ENCODE data around the gene PIGV.
"Not testable (repeated sequence)": the region's sequence is repeated elsewhere in the genome, so short reads cannot be mapped to it uniquely, and the experiment has no call there.

Gene PIGV

DNA sequence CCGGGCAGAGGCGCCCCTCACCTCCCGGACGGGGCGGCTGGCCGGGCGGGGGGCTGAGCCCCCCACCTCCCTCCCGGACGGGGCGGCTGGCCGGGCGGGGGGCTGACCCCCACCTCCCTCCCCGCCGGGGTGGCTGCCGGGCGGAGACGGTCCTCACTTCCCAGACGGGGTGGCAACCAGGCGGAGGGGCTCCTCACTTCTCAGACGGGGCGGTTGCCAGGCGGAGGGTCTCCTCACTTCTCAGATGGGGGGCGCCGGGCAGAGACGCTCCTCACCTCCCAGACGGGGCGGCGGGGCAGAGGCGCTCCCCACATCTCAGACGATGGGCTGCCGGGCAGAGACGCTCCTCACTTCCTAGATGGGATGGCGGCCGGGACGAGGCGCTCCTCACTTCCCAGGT, 16.2 kb downstream of the PIGV start:
- not testable (repeated sequence) for H3K9ac ChIP-seq (ENCODE audit: low read depth, low read length); H3K4me3 ChIP-seq (ENCODE audit: low read length); H3K4me2 ChIP-seq (ENCODE audit: low read length); H3K36me3 ChIP-seq (ENCODE audit: insufficient read depth, low read length); H3K27me3 ChIP-seq (ENCODE audit: control insufficient read depth, insufficient read depth, low read length); H3K9me3 ChIP-seq (replicated peaks; ENCODE audit: low read length)
- peaks cover 17% of the 10 kb centered on the region for H3K4me1 ChIP-seq (ENCODE audit: control insufficient read depth, insufficient read depth, low read length)

DNA sequence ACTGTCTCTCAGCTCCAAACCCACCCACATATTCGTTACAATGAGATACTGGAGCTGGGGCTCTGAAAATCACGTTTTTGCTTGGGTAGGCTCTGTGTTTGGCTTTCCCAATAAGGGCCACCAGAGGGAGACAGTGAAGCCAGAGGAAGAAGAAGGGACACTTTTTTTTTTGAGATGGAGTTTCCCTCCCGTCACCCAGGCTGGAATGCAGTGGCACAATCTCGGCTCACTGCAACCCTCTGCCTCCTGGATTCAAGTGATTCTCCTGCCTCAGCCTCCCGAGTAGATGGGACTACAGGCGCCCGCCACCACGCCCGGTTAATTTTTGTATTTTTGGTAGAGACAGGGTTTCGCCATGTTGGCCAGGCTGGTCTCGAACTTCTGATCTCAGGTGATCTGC, 22.4 kb downstream of the PIGV start:
- H3K9me3 ChIP-seq (replicated peaks; ENCODE audit: low read length); H3K4me1 ChIP-seq (ENCODE audit: control insufficient read depth, insufficient read depth, low read length); H3K4me2 ChIP-seq (ENCODE audit: low read length); H3K4me3 ChIP-seq (ENCODE audit: low read length); H3K36me3 ChIP-seq (ENCODE audit: insufficient read depth, low read length); H3K27me3 ChIP-seq (ENCODE audit: control insufficient read depth, insufficient read depth, low read length); H3K9ac ChIP-seq (ENCODE audit: low read depth, low read length): not testable (repeated sequence)

DNA sequence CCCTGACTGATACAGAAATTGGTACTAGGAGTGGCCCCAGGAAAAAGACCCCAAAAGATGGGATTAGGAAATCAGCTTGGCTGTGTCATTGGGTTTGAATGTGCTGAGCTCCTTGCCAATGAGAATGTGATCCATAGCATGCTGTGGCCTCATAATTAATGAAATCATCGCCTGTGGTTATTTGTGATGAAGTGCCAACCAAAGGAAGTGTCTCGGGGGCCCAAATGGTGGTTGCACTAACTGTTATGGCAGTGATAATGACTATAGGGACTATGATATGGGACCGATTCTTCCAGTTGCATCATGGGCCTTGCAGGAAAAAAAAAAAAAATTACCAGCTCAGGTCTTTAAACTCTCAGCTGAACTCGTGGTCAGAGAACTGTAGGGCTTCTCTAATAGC, 23.3 kb downstream of the PIGV start:
- no peak overlapping the region for H3K9ac ChIP-seq (ENCODE audit: low read depth, low read length)
- H3K36me3 ChIP-seq (ENCODE audit: insufficient read depth, low read length): no peaks in the 10 kb centered on the region
- no peak overlapping the region for H3K4me2 ChIP-seq (ENCODE audit: low read length)
- no peak overlapping the region for H3K4me3 ChIP-seq (ENCODE audit: low read length)
- no peaks in the 10 kb centered on the region for H3K27me3 ChIP-seq (ENCODE audit: control insufficient read depth, insufficient read depth, low read length)
- no peaks in the 10 kb centered on the region for H3K4me1 ChIP-seq (ENCODE audit: control insufficient read depth, insufficient read depth, low read length)
- no peaks in the 10 kb centered on the region for H3K9me3 ChIP-seq (replicated peaks; ENCODE audit: low read length)

DNA sequence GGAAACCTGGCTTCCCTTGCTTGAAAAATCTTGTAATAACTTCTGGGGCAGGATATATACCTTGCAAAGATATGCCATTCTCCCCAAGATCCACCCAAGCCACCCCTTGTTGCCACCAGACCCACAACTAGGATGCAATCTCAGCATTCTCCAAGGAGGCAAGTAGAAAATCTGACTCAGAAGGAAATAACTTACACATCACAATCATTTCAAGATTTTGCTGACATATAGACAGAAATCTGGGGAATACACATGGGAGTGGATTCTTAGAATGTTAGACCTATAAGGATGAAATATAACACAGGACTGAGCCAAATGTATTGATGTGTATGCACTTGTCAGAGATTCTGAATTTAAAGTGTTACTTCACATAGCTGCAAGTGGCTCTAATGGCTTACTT, 24.0 kb downstream of the PIGV start:
- Histone ChIP-seq H3K4me2 (ENCODE audit: low read length) (no peak overlapping the region), H3K27me3 (ENCODE audit: control insufficient read depth, insufficient read depth, low read length) (no peaks in the 10 kb centered on the region), H3K36me3 (ENCODE audit: insufficient read depth, low read length) (no peaks in the 10 kb centered on the region), H3K9me3 (replicated peaks; ENCODE audit: low read length) (no peaks in the 10 kb centered on the region), H3K9ac (ENCODE audit: low read depth, low read length) (no peak overlapping the region), H3K4me3 (ENCODE audit: low read length) (no peak overlapping the region), H3K4me1 (ENCODE audit: control insufficient read depth, insufficient read depth, low read length) (no peaks in the 10 kb centered on the region)

DNA sequence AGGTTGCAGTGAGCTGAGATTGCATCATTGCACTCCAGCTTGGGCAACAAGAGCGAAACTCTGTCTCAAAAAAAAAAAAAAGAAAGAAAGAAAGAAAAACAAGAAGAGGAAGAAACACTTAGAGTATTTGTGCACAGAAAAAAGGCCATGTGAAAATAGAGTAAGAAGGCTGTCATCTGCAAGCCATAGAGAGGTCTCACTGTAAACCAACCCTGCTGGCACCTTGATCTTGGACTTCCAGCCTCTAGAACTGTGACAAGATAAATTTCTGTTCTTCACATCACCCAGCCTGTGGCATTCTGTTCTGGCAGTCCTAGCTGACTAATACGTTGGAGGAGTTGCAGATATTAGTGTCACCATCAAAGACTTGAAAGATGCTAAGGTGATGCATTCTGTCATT, 26.6 kb downstream of the PIGV start:
- Histone ChIP-seq H3K27me3 (ENCODE audit: control insufficient read depth, insufficient read depth, low read length) (no peaks in the 10 kb centered on the region), H3K9ac (ENCODE audit: low read depth, low read length) (no peak overlapping the region), H3K4me1 (ENCODE audit: control insufficient read depth, insufficient read depth, low read length) (no peaks in the 10 kb centered on the region), H3K9me3 (replicated peaks; ENCODE audit: low read length) (no peaks in the 10 kb centered on the region), H3K4me2 (ENCODE audit: low read length) (no peak overlapping the region), H3K4me3 (ENCODE audit: low read length) (no peak overlapping the region), H3K36me3 (ENCODE audit: insufficient read depth, low read length) (no peaks in the 10 kb centered on the region)

DNA sequence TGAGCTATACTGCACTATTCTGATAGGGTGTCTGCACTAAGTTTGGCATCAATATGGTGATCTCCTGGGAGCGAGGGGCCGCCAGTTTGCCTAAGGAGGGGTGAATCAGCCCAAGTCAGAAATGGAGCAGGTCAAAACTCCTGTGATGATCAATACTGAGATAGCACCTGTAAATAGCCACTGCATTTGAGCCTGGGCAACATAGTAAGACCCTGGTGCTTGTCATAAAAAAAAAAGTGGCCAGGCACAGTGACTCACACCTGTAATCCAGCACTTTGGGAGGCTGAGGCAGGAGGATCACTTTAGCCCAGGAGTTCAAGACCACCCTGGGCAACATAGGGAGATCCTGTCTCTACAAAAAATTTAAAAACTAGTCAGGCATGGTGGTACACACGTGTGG, 27.1 kb downstream of the PIGV start:
- no peak overlapping the region for H3K4me3 ChIP-seq (ENCODE audit: low read length)
- H3K9me3 ChIP-seq (replicated peaks; ENCODE audit: low read length): no peaks in the 10 kb centered on the region
- no peak overlapping the region for H3K9ac ChIP-seq (ENCODE audit: low read depth, low read length)
- no peaks in the 10 kb centered on the region for H3K27me3 ChIP-seq (ENCODE audit: control insufficient read depth, insufficient read depth, low read length)
- H3K4me2 ChIP-seq (ENCODE audit: low read length): no peak overlapping the region
- H3K36me3 ChIP-seq (ENCODE audit: insufficient read depth, low read length): no peaks in the 10 kb centered on the region
- no peaks in the 10 kb centered on the region for H3K4me1 ChIP-seq (ENCODE audit: control insufficient read depth, insufficient read depth, low read length)

DNA sequence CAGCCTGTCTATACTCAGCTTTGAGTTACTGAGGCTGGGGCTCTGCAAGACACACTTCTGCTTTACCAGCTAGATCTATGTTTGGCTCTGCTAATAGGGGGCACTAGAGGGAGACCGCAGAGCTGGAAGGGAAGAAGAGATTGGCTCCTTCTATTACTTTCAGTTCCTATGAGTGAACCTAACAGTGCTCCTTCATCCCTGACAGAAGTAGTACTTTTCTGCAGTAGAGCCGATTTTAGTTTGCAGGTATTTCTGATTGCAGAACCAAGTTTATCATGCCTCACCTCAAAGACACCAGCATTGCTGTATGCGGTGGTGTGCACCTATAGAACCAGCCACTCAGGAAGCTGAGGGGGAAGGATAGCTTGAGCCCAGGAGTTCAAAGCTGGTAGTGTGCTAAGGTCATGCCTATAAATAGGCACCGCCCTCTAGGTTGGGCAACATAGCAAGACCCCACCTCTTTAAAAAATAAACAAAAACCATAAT, 33.1 kb downstream of the PIGV start:
- Histone ChIP-seq H3K9ac (ENCODE audit: low read depth, low read length) (no peak overlapping the region), H3K36me3 (ENCODE audit: insufficient read depth, low read length) (no peaks in the 10 kb centered on the region), H3K4me2 (ENCODE audit: low read length) (no peak overlapping the region), H3K4me1 (ENCODE audit: control insufficient read depth, insufficient read depth, low read length) (peaks cover under 1% of the 10 kb centered on the region), H3K4me3 (ENCODE audit: low read length) (no peak overlapping the region), H3K27me3 (ENCODE audit: control insufficient read depth, insufficient read depth, low read length) (no peaks in the 10 kb centered on the region), H3K9me3 (replicated peaks; ENCODE audit: low read length) (no peaks in the 10 kb centered on the region)

DNA sequence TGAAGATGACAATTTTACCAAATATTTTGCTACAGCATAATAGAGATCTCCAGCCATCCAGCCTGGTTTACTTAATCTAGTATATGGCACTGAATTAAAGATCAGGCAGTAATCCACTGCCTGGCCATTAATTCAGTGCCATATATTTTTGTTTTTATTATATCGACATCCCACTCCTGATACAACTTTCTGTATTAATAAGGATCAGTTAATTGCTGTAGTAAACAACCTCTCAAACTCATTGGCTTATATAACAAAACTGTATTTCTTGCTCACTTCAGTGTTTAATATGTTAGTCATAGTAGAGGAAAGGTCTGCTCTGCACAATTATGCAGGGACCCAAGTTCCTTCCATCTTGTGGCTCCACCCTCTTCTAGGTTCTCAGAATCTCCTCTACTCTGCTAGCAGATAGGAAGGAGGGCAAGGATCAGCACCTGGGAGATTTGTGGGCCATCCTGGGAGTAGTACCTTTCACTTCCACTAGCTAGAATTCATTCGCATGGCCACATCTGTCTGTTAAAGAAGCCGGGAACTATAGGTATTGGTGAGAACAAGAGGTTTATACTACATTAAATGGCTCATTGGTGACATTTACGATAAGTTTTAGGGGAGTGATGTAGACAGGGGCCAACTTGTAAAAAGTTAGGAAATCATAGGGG, 35.1 kb downstream of the PIGV start:
- Histone ChIP-seq H3K4me1 (ENCODE audit: control insufficient read depth, insufficient read depth, low read length) (peaks cover 12% of the 10 kb centered on the region), H3K36me3 (ENCODE audit: insufficient read depth, low read length) (no peaks in the 10 kb centered on the region), H3K9ac (ENCODE audit: low read depth, low read length) (no peak overlapping the region), H3K27me3 (ENCODE audit: control insufficient read depth, insufficient read depth, low read length) (no peaks in the 10 kb centered on the region), H3K9me3 (replicated peaks; ENCODE audit: low read length) (no peaks in the 10 kb centered on the region), H3K4me3 (ENCODE audit: low read length) (no peak overlapping the region), H3K4me2 (ENCODE audit: low read length) (no peak overlapping the region)

DNA sequence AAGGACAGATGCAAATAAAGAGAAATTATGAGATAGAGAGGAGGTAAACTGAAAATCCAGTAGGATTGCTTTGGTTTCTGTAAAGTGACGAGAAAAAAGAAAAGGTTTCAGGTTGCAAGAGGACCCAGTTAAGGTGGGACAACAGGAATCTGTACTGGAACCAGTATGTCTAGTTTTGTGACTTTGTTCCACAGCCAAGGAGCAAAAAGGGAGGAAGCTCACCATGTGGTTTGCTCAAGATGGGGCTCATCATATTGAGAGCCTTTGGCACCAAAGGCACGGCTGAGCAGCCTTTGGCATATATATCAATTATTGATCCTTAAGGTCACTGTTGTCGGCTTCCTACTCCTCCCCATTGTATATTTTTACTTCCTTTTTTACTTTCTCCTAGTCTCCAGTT, 37.0 kb downstream of the PIGV start:
- H3K9me3 ChIP-seq (replicated peaks; ENCODE audit: low read length): no peaks in the 10 kb centered on the region
- no peaks in the 10 kb centered on the region for H3K36me3 ChIP-seq (ENCODE audit: insufficient read depth, low read length)
- H3K9ac ChIP-seq (ENCODE audit: low read depth, low read length): no peak overlapping the region
- no peak overlapping the region for H3K4me2 ChIP-seq (ENCODE audit: low read length)
- H3K4me3 ChIP-seq (ENCODE audit: low read length): no peak overlapping the region
- no peaks in the 10 kb centered on the region for H3K27me3 ChIP-seq (ENCODE audit: control insufficient read depth, insufficient read depth, low read length)
- H3K4me1 ChIP-seq (ENCODE audit: control insufficient read depth, insufficient read depth, low read length): peaks cover 23% of the 10 kb centered on the region

DNA sequence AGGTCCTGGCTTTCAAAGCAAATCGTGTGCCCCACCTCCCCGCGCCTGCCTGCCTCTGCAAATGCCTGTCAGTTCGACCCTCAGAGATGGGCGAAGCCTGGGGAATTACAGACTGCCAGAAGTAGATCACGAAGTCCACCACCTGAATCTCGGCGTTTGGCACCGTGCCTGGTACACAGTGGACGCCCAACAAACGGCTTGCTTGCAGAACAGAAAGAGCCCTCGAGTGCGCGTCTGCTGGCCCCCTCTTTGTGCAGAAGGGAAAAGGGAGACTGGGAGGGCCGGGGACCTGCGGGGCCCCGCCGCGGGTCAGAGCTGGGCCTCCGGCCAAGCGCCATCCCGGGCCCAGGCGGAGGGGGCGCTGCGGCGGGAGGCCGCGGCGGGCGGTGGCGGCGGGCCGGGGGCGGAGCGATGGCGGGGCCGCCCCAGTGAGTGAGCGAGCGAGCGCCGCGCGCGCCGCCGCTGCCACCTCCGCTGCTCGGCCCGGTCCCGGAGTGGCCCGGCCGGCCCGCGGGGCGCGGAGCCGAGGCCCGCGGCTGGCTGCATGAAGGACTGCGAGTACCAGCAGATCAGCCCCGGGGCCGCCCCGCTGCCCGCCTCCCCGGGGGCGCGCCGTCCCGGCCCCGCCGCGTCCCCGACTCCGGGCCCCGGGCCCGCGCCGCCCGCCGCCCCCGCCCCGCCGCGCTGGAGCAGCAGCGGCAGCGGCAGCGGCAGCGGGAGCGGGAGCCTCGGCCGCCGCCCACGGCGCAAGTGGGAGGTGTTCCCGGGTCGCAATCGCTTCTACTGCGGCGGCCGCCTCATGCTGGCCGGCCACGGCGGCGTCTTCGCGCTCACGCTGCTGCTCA, 38.7 kb downstream of the PIGV start, which contains the start of gene ZDHHC18:
Gene ZDHHC18, plus strand, starts transcription at position 428 of the 845 bp plus-strand sequence. Its CDS starts 117 bp downstream, at position 545.
- Histone ChIP-seq H3K4me1 (ENCODE audit: control insufficient read depth, insufficient read depth, low read length) (peaks cover 23% of the 10 kb centered on the region), H3K9me3 (replicated peaks; ENCODE audit: low read length) (no peaks in the 10 kb centered on the region), H3K4me2 (ENCODE audit: low read length) (peak within 1 kb of the TSS; percentile 83), H3K36me3 (ENCODE audit: insufficient read depth, low read length) (no peaks in the 10 kb centered on the region), H3K9ac (ENCODE audit: low read depth, low read length) (peak within 1 kb of the TSS; percentile 72), H3K27me3 (ENCODE audit: control insufficient read depth, insufficient read depth, low read length) (no peaks in the 10 kb centered on the region), H3K4me3 (ENCODE audit: low read length) (peak within 1 kb of the TSS; percentile 73)

DNA sequence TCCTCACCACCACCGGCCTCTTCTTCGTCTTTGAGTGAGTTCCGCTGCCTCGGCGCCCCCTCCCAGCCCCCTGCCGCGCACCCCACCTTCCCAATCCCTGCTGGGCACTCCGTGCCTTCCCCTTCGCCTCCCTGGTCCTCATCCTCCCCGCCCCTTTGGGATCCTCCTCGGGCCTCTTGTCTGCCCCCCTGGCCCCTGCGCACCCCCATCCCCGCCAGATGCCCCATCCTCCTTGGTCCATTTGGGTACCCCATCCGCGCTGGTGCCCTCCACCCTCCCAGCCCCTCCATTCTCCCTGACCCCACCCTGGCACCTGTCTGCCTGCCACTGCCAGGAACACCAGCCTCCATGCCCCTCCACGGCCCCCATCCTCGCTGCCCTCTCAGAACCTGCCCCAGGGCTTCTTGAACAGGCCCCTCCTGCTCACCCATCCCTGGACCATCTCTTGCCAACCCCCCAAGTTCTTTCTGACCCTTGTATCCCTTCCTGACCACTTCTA, 39.4 kb downstream of the PIGV start:
- peak overlapping the region; percentile 72 for H3K9ac ChIP-seq (ENCODE audit: low read depth, low read length)
- H3K4me3 ChIP-seq (ENCODE audit: low read length): peak overlapping the region; percentile 73
- no peaks in the 10 kb centered on the region for H3K9me3 ChIP-seq (replicated peaks; ENCODE audit: low read length)
- H3K27me3 ChIP-seq (ENCODE audit: control insufficient read depth, insufficient read depth, low read length): no peaks in the 10 kb centered on the region
- peaks cover 5% of the 10 kb centered on the region for H3K36me3 ChIP-seq (ENCODE audit: insufficient read depth, low read length)
- H3K4me1 ChIP-seq (ENCODE audit: control insufficient read depth, insufficient read depth, low read length): peaks cover 23% of the 10 kb centered on the region
- H3K4me2 ChIP-seq (ENCODE audit: low read length): peak overlapping the region; percentile 83
